CD4-positive, CD25-positive, alpha-beta regulatory T cell (primary cell): ENCODE data around the gene WDSUB1. TPM values are rescaled to one million over a fixed set of nuclear protein-coding genes. Genes with fewer than 3 reads are reported as not detected.

Experiments used
- ATAC-seq, 2 donors: fragments of 150-1000 bp; cut with Tn5 transposase; one replicate each; pipeline ENCODE4 v1.10.0; 2021; ENCODE audit warnings: low read depth in 2 of 2, moderate number of reproducible peaks in 2 of 2, moderate library complexity in 1 of 2
- DNase-seq, 3 donors: peaks; one replicate each; pipeline versions ENCODE4 v3.0.0 to v3.0.0-alpha.2; 2012 to 2022; ENCODE audit warnings: mixed read lengths in 1 of 3
- H3K27ac ChIP-seq: one replicate; pipeline ENCODE4 v1.7.0; 2013; ENCODE audit warnings: mild to moderate bottlenecking, low read length; ENCODE audit not compliant: insufficient read depth, poor library complexity, severe bottlenecking
- H3K27me3 ChIP-seq: one replicate; pipeline ENCODE4 v1.7.0; 2013; ENCODE audit warnings: low read length; ENCODE audit not compliant: control insufficient read depth, insufficient read depth
- H3K36me3 ChIP-seq: one replicate; pipeline ENCODE4 v1.7.0; 2013; ENCODE audit warnings: mild to moderate bottlenecking, low read length, moderate library complexity; ENCODE audit not compliant: control insufficient read depth, insufficient read depth
- H3K4me1 ChIP-seq: 2 replicates; pipeline ENCODE4 v1.7.0; 2013; ENCODE audit warnings: mild to moderate bottlenecking, low read length; ENCODE audit not compliant: insufficient read depth, control insufficient read depth, poor library complexity, severe bottlenecking
- H3K4me3 ChIP-seq: one replicate; pipeline ENCODE4 v1.7.0; 2013; ENCODE audit warnings: low read depth, mild to moderate bottlenecking, low read length, moderate library complexity
- H3K9me3 ChIP-seq, 2 experiments: 1 replicate in 1 of 2; 2 replicates in 1 of 2; pipeline ENCODE4 v1.7.0; 2013; ENCODE audit warnings: low read length in 2 of 2, mild to moderate bottlenecking in 1 of 2, moderate library complexity in 1 of 2; ENCODE audit not compliant: control insufficient read depth in 2 of 2
- H3K27ac Mint-ChIP-seq, 3 donors: one replicate each; pipeline ENCODE4 v1.8.0; 2020 to 2022; ENCODE audit warnings: mild to moderate bottlenecking in 3 of 3, mixed read lengths in 3 of 3, moderate library complexity in 2 of 3
- H3K27me3 Mint-ChIP-seq: one replicate; pipeline ENCODE4 v1.8.0; 2022; ENCODE audit warnings: mild to moderate bottlenecking, mixed read lengths
- H3K36me3 Mint-ChIP-seq: one replicate; pipeline ENCODE4 v1.8.0; 2020; ENCODE audit warnings: mixed read lengths
- H3K4me1 Mint-ChIP-seq, 4 donors: one replicate each; pipeline ENCODE4 v1.8.0; 2020 to 2022; ENCODE audit warnings: mixed read lengths in 4 of 4, mild to moderate bottlenecking in 1 of 4
- H3K4me3 Mint-ChIP-seq, 4 donors: one replicate each; pipeline ENCODE4 v1.8.0; 2020 to 2022; ENCODE audit warnings: mild to moderate bottlenecking in 4 of 4, mixed read lengths in 4 of 4, moderate library complexity in 3 of 4
- H3K9me3 Mint-ChIP-seq, 7 donors: one replicate each; pipeline ENCODE4 v1.8.0; 2020 to 2022; ENCODE audit warnings: mixed read lengths in 7 of 7, mild to moderate bottlenecking in 3 of 7, moderate library complexity in 2 of 7
- polyA plus RNA-seq, 4 donors: library from polyadenylated mRNA; unstranded; fragments of 300-500 nt; fragmentation: Illumina TruSeq; gene quantifications; one replicate each; pipeline ENCODE4 v1.2.3, GENCODE V29; 2021
- total RNA-seq: library from RNA; stranded (reverse); gene quantifications from one replicate; pipeline ENCODE4 v1.2.3, GENCODE V29; 2022

The WDSUB1 gene
- total and polyA plus RNA-seq, 5 donors from 2014 or later = 2.1 to 5.6 (median 3.3) TPM

- Histone ChIP-seq H3K27ac (no peak overlapping the region), H3K4me1 (no peaks in the 10 kb centered on the region), H3K36me3 (no peaks in the 10 kb centered on the region), H3K27me3 (no peaks in the 10 kb centered on the region), H3K4me3 (no peak overlapping the region), H3K9me3 (no peaks in the 10 kb centered on the region)
- Mint-ChIP-seq H3K36me3 (no peaks in the 10 kb centered on the region), H3K4me3 (no peak overlapping the region), H3K27me3 (peaks cover 5% of the 10 kb centered on the region), H3K9me3 (no peaks in the 10 kb centered on the region), H3K4me1 (peaks cover 0 to 2% (median 0%) of the 10 kb centered on the region in 4 donors), H3K27ac (no peak overlapping the region)
- DNase-seq (no peak), ATAC-seq (no peak)
Observed at GRCh38 chr2:159195697-159196096, 90.8 kb downstream of the WDSUB1 start.

GRCh38 chr2:159194241-159194640, 92.3 kb downstream of the WDSUB1 start:
- no peaks in the 10 kb centered on the region for H3K36me3 Mint-ChIP-seq
- no peaks in the 10 kb centered on the region for H3K4me1 Mint-ChIP-seq
- Histone ChIP-seq H3K27me3 (no peaks in the 10 kb centered on the region), H3K9me3 (no peaks in the 10 kb centered on the region), H3K27ac (no peak overlapping the region), H3K4me3 (no peak overlapping the region), H3K4me1 (no peaks in the 10 kb centered on the region), H3K36me3 (no peaks in the 10 kb centered on the region)
- peaks cover 5% of the 10 kb centered on the region for H3K27me3 Mint-ChIP-seq
- DNase-seq = no peak
- H3K27ac Mint-ChIP-seq = no peak overlapping the region
- ATAC-seq = no peak
- H3K9me3 Mint-ChIP-seq = no peaks in the 10 kb centered on the region
- H3K4me3 Mint-ChIP-seq = no peak overlapping the region

GRCh38 chr2:159193791-159194190, 92.7 kb downstream of the WDSUB1 start:
- H3K27me3 Mint-ChIP-seq = peaks cover 5% of the 10 kb centered on the region

GRCh38 chr2:159192371-159192918, 94.1 kb downstream of the WDSUB1 start:
- Histone ChIP-seq H3K4me1 (no peaks in the 10 kb centered on the region), H3K9me3 (no peaks in the 10 kb centered on the region), H3K4me3 (no peak overlapping the region), H3K27me3 (no peaks in the 10 kb centered on the region), H3K27ac (no peak overlapping the region), H3K36me3 (no peaks in the 10 kb centered on the region)
- H3K36me3 Mint-ChIP-seq = no peaks in the 10 kb centered on the region
- H3K27me3 Mint-ChIP-seq = peaks cover 5% of the 10 kb centered on the region
- DNase-seq (no peak), ATAC-seq (no peak)
- no peak overlapping the region for H3K27ac Mint-ChIP-seq
- H3K4me1 Mint-ChIP-seq = no peaks in the 10 kb centered on the region
- H3K9me3 Mint-ChIP-seq = no peaks in the 10 kb centered on the region
- no peak overlapping the region for H3K4me3 Mint-ChIP-seq

More at GRCh38 chr2:159193791-159194190, 92.7 kb downstream of the WDSUB1 start:
- Mint-ChIP-seq H3K4me3 (no peak overlapping the region), H3K36me3 (no peaks in the 10 kb centered on the region), H3K9me3 (no peaks in the 10 kb centered on the region), H3K27ac (no peak overlapping the region), H3K4me1 (no peaks in the 10 kb centered on the region)
- DNase-seq = no peak
- Histone ChIP-seq H3K27ac (no peak overlapping the region), H3K4me3 (no peak overlapping the region), H3K27me3 (no peaks in the 10 kb centered on the region), H3K9me3 (no peaks in the 10 kb centered on the region), H3K4me1 (no peaks in the 10 kb centered on the region), H3K36me3 (no peaks in the 10 kb centered on the region)
- no peak for ATAC-seq

- no peaks in the 10 kb centered on the region for H3K36me3 Mint-ChIP-seq
- no peak for DNase-seq
Observed at GRCh38 chr2:159188449-159188848, 98.1 kb downstream of the WDSUB1 start.

GRCh38 chr2:159187106-159187505, 99.4 kb downstream of the WDSUB1 start:
- Mint-ChIP-seq H3K4me3 (no peak overlapping the region), H3K9me3 (no peaks in the 10 kb centered on the region), H3K27ac (no peak overlapping the region), H3K36me3 (no peaks in the 10 kb centered on the region), H3K4me1 (peaks cover 0 to 2% (median 0%) of the 10 kb centered on the region in 4 donors), H3K27me3 (peaks cover 5% of the 10 kb centered on the region)
- no peaks in the 10 kb centered on the region for H3K4me1 ChIP-seq
- DNase-seq = no peak
- H3K27ac ChIP-seq = no peak overlapping the region
- H3K27me3 ChIP-seq = no peaks in the 10 kb centered on the region
- no peak for ATAC-seq
- no peaks in the 10 kb centered on the region for H3K9me3 ChIP-seq
- H3K4me3 ChIP-seq = no peak overlapping the region
- no peaks in the 10 kb centered on the region for H3K36me3 ChIP-seq

More at GRCh38 chr2:159188449-159188848, 98.1 kb downstream of the WDSUB1 start:
- H3K4me1 Mint-ChIP-seq = no peaks in the 10 kb centered on the region
- H3K9me3 ChIP-seq = no peaks in the 10 kb centered on the region
- no peak overlapping the region for H3K27ac Mint-ChIP-seq
- H3K27me3 ChIP-seq = no peaks in the 10 kb centered on the region
- H3K36me3 ChIP-seq = no peaks in the 10 kb centered on the region
- H3K4me3 Mint-ChIP-seq = no peak overlapping the region
- no peaks in the 10 kb centered on the region for H3K9me3 Mint-ChIP-seq
- peaks cover 5% of the 10 kb centered on the region for H3K27me3 Mint-ChIP-seq
- no peak overlapping the region for H3K27ac ChIP-seq
- ATAC-seq = no peak
- H3K4me3 ChIP-seq = no peak overlapping the region
- no peaks in the 10 kb centered on the region for H3K4me1 ChIP-seq

GRCh38 chr2:159186462-159186861, 100.0 kb downstream of the WDSUB1 start:
- no peak overlapping the region for H3K27ac Mint-ChIP-seq
- no peaks in the 10 kb centered on the region for H3K4me1 ChIP-seq
- H3K9me3 ChIP-seq = no peaks in the 10 kb centered on the region
- H3K27me3 Mint-ChIP-seq = peaks cover under 1% of the 10 kb centered on the region
- no peaks in the 10 kb centered on the region for H3K36me3 ChIP-seq
- H3K9me3 Mint-ChIP-seq = no peaks in the 10 kb centered on the region
- H3K4me1 Mint-ChIP-seq = peaks cover 0 to 2% (median 0%) of the 10 kb centered on the region in 4 donors
- no peak for DNase-seq
- H3K27ac ChIP-seq = no peak overlapping the region
- no peak overlapping the region for H3K4me3 Mint-ChIP-seq
- no peak overlapping the region for H3K4me3 ChIP-seq
- no peaks in the 10 kb centered on the region for H3K27me3 ChIP-seq
- no peaks in the 10 kb centered on the region for H3K36me3 Mint-ChIP-seq
- no peak for ATAC-seq
